Mucosa of descending colon (tissue), 3 donors: ENCODE measurements around the gene CLCN1. TPM values are rescaled to one million over a fixed set of nuclear protein-coding genes. Genes with fewer than 3 reads are reported as not detected.

Source experiments
- ATAC-seq: fragments of 200-7000 bp; cut with Tn5 transposase; one replicate; pipeline ENCODE4 v1.9.1; 2020; ENCODE audit warnings: mild to moderate bottlenecking, moderate library complexity
- DNase-seq, 3 donors: peaks; one replicate each; pipeline ENCODE4 v3.0.0-alpha.2; 2020
- H3K36me3 ChIP-seq: fragments of 200-600 bp; one replicate; pipeline ENCODE4 v1.8.0; 2021; ENCODE audit warnings: low read depth, mild to moderate bottlenecking
- H3K4me1 ChIP-seq: fragments of 200-600 bp; one replicate; pipeline ENCODE4 v1.8.0; 2021; ENCODE audit warnings: low read depth, mild to moderate bottlenecking
- H3K4me3 ChIP-seq: fragments of 200-600 bp; one replicate; pipeline ENCODE4 v1.8.0; 2021; ENCODE audit warnings: mild to moderate bottlenecking
- H3K9me3 ChIP-seq: fragments of 200-600 bp; one replicate; pipeline ENCODE4 v1.8.0; 2021; ENCODE audit warnings: mild to moderate bottlenecking
- intact Hi-C, 2 donors: fragments of 100-400 bp; cut with DNase I in 1 of 2; cut with micrococcal nuclease in 1 of 2; formaldehyde crosslinking; loops; one replicate each; pipeline versions ENCODE4 v1.11.0 to v1.11.1; 2022; cut with DNase I, micrococcal nuclease
- total RNA-seq, 3 donors: library from RNA; stranded (reverse); fragmentation: NEBNext Ultra II Directional in 2 of 3; extraction: Animal tissue kit (Norgen Biotek cat#: 25700) in 2 of 3; gene quantifications; one replicate each; pipeline versions ENCODE4 v1.2.1 to v1.2.4, GENCODE V29; 2021 to 2023
- TF ChIP-seq, protein P1 (sequence below): fragments of 200-600 bp; IDR thresholded peaks from one replicate; pipeline ENCODE4 v1.8.0; 2022; ENCODE audit warnings: antibody characterized with exemption, mild to moderate bottlenecking
- donor health status: DM: no; HTN: no; CAD: no; lungs with moderate emphysema.
- donor health status: DM: no; HTN: no; CAD: no.
- donor health status: DM: no; HTN: yes; CAD: no.

The CLCN1 gene
- total RNA-seq, 3 donors from 2014 or later: not detected

DNA sequence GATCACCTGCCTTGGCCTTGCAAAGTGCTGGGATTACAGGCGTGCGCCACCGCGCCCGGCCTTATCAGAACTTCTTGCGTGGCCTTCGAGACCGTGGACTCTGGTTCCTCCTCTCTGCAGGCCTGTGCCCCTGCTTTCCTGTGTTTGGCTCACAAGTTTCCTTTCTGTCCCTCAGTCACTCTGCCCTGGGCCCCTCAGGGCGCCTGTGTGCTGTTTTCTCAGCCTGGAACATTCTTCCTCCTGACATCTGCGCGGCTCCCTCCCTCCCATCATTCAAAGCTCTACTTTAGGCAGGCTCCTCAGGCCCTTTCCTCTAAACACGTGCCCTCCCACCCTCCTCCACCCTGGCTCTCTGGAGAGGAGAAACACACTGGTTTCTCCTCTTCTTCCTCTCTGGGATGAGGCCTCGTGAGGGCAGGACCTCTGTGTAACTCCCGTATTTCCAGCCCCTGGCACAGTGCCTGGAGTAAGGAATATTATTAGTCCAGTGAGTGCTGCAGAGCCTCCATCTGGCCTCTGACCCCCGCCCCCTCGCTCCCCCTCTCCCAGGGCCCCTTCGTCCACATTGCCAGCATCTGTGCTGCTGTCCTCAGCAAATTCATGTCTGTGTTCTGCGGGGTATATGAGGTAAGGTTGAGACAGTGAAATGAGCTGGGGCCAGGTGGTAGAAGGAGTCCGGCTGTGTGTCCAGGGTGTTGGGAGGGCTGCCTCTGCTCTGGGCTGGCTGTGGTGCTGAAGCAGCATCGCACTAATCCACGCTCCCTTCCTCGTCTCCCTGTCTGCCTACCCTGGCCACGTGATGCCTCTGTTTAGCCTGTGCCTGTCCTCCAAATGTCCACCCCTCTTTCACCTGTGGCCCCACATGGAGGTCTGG, 7.1 kb downstream of the CLCN1 start:
- Histone ChIP-seq H3K36me3 (no peaks in the 10 kb centered on the region), H3K4me1 (peaks cover 9% of the 10 kb centered on the region), H3K4me3 (no peak overlapping the region), H3K9me3 (no peaks in the 10 kb centered on the region)
- DNase-seq: no peak
- TF ChIP-seq, protein P1, sequence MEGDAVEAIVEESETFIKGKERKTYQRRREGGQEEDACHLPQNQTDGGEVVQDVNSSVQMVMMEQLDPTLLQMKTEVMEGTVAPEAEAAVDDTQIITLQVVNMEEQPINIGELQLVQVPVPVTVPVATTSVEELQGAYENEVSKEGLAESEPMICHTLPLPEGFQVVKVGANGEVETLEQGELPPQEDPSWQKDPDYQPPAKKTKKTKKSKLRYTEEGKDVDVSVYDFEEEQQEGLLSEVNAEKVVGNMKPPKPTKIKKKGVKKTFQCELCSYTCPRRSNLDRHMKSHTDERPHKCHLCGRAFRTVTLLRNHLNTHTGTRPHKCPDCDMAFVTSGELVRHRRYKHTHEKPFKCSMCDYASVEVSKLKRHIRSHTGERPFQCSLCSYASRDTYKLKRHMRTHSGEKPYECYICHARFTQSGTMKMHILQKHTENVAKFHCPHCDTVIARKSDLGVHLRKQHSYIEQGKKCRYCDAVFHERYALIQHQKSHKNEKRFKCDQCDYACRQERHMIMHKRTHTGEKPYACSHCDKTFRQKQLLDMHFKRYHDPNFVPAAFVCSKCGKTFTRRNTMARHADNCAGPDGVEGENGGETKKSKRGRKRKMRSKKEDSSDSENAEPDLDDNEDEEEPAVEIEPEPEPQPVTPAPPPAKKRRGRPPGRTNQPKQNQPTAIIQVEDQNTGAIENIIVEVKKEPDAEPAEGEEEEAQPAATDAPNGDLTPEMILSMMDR: no peak
- intact Hi-C loops: no loop called here
- ATAC-seq: no peak

DNA sequence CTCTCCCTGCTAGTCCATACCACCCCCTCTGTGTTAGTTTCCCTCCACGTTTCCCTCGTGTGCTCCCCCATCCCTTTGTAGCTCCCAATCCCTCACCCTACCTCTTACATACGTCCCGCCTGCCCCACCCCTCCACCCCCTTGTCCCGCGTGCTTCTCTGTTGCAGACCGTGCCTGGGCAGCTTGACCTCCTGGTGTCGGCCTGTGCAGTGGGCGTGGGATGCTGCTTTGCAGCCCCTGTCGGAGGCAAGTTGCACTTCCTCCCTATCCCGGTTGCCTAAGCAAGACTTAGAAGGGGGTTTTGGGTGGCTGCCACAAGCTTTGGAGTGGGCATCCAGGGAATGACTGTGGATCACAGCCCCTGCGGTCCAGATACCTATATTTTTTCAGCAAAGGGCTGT, 7.7 kb downstream of the CLCN1 start:
- Histone ChIP-seq H3K4me3 (no peak overlapping the region), H3K9me3 (no peaks in the 10 kb centered on the region), H3K4me1 (peaks cover 9% of the 10 kb centered on the region), H3K36me3 (no peaks in the 10 kb centered on the region)
- ATAC-seq (no peak), DNase-seq (no peak)
- TF ChIP-seq, protein P1: no peak
- intact Hi-C loops: no loop called here

DNA sequence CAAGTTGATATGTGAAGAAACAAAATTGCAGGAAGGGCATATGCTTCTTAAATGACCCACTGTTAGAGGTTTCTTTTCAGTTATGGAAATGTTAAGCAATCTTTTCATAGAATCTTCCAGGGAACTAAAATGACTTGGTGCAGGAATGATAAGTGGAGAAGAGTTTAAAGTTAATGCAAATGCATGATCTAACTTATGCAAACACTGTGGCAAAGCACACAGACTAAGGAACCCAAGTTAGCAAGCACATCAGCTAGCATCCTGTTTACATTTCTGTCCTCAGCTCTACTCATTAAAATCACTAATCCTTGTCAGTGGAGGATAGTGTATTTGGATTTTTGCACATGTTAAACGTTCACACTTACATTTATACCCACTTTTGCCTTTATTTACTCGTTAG, 9.3 kb downstream of the CLCN1 start:
- TF ChIP-seq, protein P1: no peak
- ATAC-seq (no peak), DNase-seq (no peak)
- intact Hi-C loops: no loop called here
- H3K4me1 ChIP-seq: peaks cover 9% of the 10 kb centered on the region
- no peaks in the 10 kb centered on the region for H3K9me3 ChIP-seq
- H3K36me3 ChIP-seq: no peaks in the 10 kb centered on the region
- no peak overlapping the region for H3K4me3 ChIP-seq

DNA sequence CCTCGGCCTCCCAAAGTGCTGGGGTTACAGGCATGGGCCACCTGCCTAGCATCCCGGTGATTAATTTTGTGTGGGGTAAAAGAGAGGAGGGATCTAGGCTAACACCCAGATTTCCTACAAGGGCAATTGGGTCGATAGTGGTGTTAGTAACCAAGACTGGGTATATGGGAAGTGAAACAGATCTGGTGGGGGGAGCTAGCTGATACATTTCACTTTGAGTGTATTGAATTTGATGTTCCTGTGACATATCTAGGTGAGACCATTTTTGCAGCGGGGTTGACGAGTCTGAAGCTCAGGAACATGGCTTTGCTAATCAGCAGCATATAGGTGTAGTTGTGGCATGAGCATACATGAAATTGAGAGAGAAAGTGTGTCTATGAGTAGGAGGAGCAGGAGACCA, 12.0 kb downstream of the CLCN1 start:
- H3K4me1 ChIP-seq: no peaks in the 10 kb centered on the region
- DNase-seq (no peak), ATAC-seq (no peak)
- intact Hi-C loops: no loop called here
- no peaks in the 10 kb centered on the region for H3K36me3 ChIP-seq
- no peaks in the 10 kb centered on the region for H3K9me3 ChIP-seq
- TF ChIP-seq, protein P1: no peak
- no peak overlapping the region for H3K4me3 ChIP-seq

DNA sequence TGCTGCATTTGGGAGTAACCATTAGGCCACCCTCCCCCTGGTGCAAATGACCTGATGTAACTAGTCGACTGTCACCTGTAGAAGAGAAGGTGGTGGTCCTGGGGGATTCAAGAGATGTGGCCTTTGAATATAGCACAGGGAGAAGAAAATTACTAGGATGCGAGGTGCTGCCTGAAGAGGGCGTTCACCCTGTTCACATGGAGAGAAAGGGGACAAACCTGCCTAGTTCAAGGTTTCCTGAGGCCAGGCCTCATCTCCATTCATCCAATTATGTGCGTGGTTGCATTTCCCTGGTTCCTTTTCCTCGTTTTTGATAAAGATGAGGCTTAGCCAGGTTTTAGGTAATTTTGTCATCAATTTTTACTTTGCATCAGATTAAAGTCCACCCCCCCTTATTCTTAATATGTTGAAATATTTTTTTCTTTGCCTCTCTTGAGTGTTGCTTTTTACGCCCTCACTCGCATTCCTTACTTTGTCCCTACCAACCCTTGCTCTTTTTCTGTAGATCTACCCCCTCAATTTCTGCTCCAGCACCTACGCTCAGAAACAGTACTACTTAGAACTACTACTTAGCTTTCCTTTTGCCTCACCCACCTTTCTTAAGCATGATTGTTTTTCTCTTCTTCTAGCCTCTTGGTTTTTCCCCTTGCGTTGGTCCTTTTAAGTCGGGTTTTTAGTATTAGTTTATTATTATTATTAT, 13.7 kb downstream of the CLCN1 start:
- Histone ChIP-seq H3K4me3 (no peak overlapping the region), H3K4me1 (no peaks in the 10 kb centered on the region), H3K36me3 (no peaks in the 10 kb centered on the region), H3K9me3 (no peaks in the 10 kb centered on the region)
- DNase-seq (no peak), ATAC-seq (no peak)
- intact Hi-C loops: no loop called here
- TF ChIP-seq, protein P1: no peak
